Putamen (tissue), 1 donor: Measurements from ENCODE around the gene IFNL2.
"Not testable (repeated sequence)": the region's sequence is repeated elsewhere in the genome, so short reads cannot be mapped to it uniquely, and the experiment has no call there.

Source experiments
- DNase-seq: peaks from one replicate; pipeline ENCODE4 v3.0.0-alpha.2; 2016; ENCODE audit warnings: low spot score

IFNL2 gene

GRCh38 chr19:39268085-39268484 is at the start of gene IFNL2:
Gene IFNL2, plus strand, starts transcription at chr19:39268396. Its CDS starts 173 bp downstream, at chr19:39268569.
- DNase-seq = not testable (repeated sequence)

DNA sequence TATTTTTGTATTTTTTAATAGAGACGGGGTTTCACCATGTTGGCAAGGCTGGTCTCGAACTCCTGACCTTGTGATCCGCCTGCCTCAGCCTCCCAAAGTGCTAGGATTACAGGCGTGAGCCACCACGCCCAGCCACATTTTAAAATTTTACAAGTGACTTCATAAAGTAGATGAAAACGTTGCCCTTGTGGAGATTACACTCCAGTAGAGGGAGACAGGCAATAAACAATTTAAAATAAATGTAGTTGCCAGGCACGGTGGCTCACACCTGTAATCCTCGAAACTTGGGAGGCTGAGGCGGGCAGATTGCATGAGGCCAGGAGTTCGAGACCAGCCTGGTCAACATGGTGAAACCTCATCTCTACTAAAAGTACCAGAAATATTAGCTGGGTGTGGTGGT is 49.1 kb upstream of the IFNL2 start:
- DNase-seq = not testable (repeated sequence)

GRCh38 chr19:39223703-39224279 is 44.4 kb upstream of the IFNL2 start:
- no peak for DNase-seq

DNA sequence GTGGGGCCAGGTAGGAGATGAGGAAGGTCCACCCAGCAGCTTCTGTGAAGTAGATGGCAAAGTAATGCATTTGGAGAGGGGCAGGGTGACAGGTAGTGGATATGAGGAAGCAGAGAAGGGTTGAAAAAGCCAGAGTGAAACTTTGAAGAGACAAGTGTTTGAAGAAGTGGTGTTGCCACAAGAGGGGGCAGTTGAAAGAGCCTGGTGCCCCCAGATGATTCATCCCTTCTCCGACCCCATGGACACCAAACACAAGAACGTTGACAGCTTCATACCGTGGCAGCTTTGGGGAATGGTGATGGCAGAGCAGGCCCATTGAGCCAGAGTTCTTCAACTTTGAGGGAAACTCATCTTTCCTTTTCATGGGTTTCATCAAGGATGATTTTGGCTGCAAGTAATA is 43.3 kb upstream of the IFNL2 start:
- DNase-seq = no peak

GRCh38 chr19:39230096-39230764 is 38.0 kb upstream of the IFNL2 start:
- no peak for DNase-seq

DNA sequence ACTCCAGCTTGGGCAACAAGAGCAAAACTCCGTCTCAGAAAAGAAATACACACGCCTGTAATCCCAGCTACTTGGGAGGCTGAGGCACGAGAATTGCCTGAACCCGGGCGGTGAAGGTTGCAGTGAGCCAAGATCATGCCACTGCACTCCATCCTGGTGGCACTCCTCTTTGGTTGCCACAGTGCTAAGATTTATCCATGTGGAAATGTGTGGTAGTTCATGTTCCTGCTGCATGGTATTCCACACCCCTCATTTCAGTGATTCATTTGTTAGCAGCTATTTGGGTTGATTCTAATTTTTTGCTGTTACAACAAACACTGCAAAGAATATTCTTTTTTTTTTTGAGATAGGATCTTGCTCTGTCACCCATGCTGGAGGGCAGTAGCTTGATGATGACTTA is 35.5 kb upstream of the IFNL2 start:
- DNase-seq = no peak

GRCh38 chr19:39236527-39236926 is 31.7 kb upstream of the IFNL2 start:
- DNase-seq = no peak

- no peak for DNase-seq
Measured at GRCh38 chr19:39237200-39238184, 30.7 kb upstream of the IFNL2 start.

- no peak for DNase-seq
Measured at GRCh38 chr19:39238209-39238608, 30.0 kb upstream of the IFNL2 start.

GRCh38 chr19:39238944-39239343 is 29.3 kb upstream of the IFNL2 start:
- no peak for DNase-seq

GRCh38 chr19:39240421-39240820 is 27.8 kb upstream of the IFNL2 start:
- DNase-seq = no peak

- not testable (repeated sequence) for DNase-seq
Measured at GRCh38 chr19:39243741-39244140, 24.5 kb upstream of the IFNL2 start.

DNA sequence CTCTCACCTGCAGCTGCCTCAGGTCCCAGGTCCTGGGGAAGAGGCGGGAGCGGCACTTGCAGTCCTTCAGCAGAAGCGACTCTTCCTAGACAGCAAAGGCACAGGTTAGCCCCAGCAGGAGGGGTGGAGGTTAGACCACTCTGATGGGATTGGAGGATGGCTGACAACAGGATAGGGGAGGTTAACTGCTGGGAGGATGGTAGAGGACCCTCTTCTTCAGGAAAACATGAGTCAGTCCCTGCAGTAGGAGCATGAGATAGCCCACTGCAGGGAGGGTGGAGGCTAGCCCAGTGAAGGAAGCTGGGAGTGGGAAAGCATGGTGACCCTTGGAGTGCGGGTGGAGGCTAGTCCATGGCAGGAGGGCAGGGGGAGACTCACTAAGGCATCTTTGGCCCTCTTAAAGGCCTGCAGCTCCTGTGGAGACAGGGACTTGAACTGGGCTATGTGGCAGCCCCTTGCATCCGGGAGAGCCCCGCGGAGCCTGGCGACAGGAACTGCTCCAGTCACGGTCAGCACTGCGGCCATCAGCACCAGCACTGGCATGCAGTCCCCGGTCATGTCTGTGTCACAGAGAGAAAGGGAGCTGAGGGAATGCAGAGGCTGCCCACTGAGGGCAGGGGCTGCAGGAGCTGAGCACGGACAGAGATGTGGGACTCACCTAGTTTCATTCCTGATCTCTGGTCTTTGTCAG is 23.6 kb upstream of the IFNL2 start, which contains the start of gene IFNL3:
TSS of gene IFNL3 (minus strand) at position 597 of the 691 bp plus-strand sequence. CDS start at position 558, 39 bp downstream.
- not testable (repeated sequence) for DNase-seq

- not testable (repeated sequence) for DNase-seq
Measured at GRCh38 chr19:39245166-39245565, 23.0 kb upstream of the IFNL2 start.

DNA sequence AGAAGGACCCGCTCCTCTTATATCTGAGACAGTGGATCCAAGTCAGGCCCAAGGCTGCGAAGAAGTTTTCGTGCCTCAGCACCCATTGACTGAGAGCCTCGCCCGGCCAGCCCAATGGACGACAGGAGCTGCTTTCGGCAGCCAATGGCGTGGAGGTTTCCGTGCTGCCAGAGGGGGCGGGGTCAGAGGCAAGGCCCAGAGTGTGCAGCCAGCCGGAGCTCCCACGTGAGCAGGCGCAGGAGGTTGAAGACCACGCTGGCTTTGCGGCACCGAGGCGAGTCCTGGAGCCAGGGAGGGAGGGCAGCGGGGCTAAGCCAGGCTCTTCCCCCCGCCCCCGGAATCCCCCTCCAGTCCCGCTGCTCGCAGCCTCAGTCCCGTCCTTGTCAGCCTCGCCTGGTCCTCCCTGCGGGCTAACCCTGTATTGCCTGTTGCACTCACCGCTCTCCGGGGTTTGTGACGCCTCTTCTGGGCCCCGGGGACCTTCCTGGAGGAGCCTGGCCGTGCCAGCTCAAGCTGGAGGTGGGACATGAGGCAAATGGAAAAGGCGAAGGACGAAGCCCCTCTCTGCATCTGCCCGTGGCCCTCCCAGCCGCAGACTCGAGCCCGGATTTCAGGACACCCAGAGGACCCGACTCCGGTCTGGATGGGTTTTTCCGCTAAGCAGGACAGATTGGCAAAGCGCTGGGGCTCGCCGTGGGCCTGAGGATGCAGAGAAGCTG is 21.1 kb upstream of the IFNL2 start:
- DNase-seq = no peak

- no peak for DNase-seq
Measured at GRCh38 chr19:39247701-39248664, 20.2 kb upstream of the IFNL2 start.

- no peak for DNase-seq
Measured at GRCh38 chr19:39248806-39249205, 19.4 kb upstream of the IFNL2 start, which contains the start of gene IFNL4. Gene IFNL4, minus strand, starts transcription at chr19:39248856.

- DNase-seq = no peak
Measured at GRCh38 chr19:39251081-39251480, 17.1 kb upstream of the IFNL2 start.

GRCh38 chr19:39251846-39252245 is 16.4 kb upstream of the IFNL2 start:
- DNase-seq = no peak

- DNase-seq = no peak
Measured at GRCh38 chr19:39252458-39252857, 15.7 kb upstream of the IFNL2 start.
